Epidermal melanocyte (primary cell): Measurements from ENCODE around the gene MDH1.

Experiments
- DNase-seq: peaks from one replicate; pipeline ENCODE4 v3.0.0; 2011; ENCODE audit warnings: low spot score; ENCODE audit not compliant: insufficient read length

Gene MDH1

DNA sequence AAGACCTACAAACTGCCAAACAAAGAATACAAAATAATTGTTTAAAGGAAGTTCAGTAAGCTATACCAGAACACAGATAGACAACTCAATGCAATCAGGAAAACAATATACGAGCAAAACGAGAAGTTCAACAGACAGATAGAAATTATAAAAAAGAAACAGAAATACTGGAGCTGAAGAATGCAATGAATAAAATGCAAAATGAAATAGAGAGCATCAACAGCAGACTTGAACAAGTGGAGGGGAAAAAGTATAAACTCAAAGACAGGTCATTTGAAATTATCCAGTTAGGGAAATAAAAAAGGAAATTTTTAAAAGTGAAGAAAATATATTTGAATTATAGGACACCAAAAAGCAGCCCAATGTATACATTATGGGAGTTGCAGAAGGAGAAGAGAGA lies 43.6 kb downstream of the MDH1 start:
- DNase-seq: no peak

- no peak for DNase-seq
These were observed 50.6 kb downstream of the MDH1 start for GRCh38 chr2:63639344-63639743.

DNA sequence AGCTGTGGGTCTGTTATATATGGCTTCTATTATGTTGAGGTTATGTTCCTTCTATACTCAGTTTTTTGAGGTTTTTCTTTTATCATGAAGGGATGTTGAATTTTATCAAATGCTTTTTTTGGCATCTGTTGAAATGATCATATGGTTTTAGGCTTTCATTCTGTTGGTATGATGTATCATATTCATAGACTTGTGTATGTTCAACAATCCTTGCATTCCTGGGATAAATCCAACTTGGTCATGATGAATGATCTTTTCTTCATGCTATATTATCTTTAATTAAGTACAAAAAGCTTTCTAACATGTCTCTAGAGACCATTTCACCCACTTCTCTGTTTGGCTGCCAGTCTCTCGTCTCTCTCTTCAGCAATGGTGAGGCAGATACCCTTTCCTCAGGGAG lies 54.2 kb downstream of the MDH1 start:
- no peak for DNase-seq

GRCh38 chr2:63643486-63643885 lies 54.7 kb downstream of the MDH1 start:
- DNase-seq: no peak

DNA sequence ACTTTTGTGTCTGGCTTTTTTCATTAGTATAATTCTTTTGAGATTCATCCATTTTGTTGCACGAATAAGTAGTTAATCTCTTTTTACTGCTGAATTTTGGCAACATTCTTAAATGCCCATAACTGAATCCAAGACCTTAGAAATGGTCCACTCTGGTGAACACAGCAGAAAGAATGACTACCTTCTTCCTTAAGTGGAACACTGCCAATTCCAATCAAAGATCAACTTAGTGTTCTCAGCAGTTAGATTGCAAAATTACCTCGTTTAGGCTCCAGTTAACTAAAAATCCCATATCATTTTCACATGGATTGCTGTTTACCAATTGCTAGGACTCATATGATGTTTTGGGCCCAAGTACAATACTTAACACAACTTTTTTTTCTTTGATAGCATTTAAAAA lies 59.9 kb downstream of the MDH1 start:
- DNase-seq: no peak

- DNase-seq: no peak
These were observed 61.1 kb downstream of the MDH1 start for GRCh38 chr2:63649829-63650228.

GRCh38 chr2:63650756-63651155 lies 62.0 kb downstream of the MDH1 start:
- DNase-seq: no peak

- DNase-seq: no peak
These were observed 62.6 kb downstream of the MDH1 start for GRCh38 chr2:63651356-63651755.

DNA sequence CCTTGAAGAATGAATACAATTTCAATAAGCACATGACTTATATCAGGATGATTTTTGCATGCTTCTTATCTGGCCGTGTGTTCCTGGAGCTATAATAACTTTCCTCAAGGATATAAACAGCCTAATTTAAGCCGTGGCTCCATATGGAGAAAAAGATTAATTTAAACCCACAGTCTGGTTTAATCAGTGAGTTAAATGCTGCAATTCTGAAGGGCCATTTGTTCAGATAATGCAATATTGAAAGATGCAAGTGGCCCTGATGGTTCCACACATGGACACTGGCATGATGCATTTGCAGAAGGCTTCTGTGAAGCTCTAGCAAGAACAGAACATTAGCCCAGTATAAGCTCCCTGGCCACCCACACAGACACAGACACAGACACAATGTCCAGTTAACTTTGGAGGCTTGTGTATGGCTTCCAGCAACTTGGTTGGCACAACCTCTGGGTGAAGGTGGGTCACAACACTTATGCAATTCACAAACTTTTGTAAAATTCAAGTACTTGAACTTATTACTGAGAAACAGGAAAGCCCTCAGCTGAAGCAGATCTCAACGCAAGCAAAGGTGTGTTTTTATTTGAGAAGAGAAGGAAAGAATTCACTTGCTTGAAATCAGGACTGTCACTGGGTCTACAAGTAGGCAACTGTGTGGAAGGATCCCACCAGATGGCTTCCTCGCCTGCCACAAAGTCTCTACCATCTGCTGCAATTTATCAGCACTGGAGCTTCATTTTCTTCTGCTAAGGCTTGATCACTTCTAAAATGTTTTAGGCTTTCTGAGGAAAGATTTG lies 63.3 kb downstream of the MDH1 start:
- no peak for DNase-seq

DNA sequence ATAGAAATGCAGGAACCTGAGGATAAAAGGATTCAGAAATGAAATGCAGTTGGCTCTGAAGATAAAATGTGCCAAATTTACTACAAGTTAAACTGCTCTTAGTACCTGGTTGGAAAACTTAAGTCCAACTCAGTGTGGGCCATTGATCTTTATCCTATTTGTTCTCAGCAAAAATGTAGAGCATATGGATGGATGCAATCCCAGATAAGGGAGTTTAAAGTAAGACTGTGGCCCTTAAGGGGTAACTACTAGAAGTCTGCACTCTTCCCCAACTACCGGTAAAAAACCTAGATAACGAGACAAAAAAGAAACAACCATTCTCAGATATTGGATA lies 63.9 kb downstream of the MDH1 start:
- no peak for DNase-seq

- DNase-seq: no peak
These were observed 66.2 kb downstream of the MDH1 start for GRCh38 chr2:63654959-63655358.
